Measurements from ENCODE around the gene SNRPB. TPM values are rescaled to one million over a fixed set of nuclear protein-coding genes. Genes with fewer than 3 reads are reported as not detected.

Gene SNRPB
- polyA plus RNA-seq, 3 donors: 136 to 213 (median 183) TPM

GRCh38 chr20:2518558-2518957 lies 48.0 kb upstream of the SNRPB start:
- WGBS (ENCODE audit: insufficient coverage): 86% methylated on average over 2 of the region's 4 CpGs

DNA sequence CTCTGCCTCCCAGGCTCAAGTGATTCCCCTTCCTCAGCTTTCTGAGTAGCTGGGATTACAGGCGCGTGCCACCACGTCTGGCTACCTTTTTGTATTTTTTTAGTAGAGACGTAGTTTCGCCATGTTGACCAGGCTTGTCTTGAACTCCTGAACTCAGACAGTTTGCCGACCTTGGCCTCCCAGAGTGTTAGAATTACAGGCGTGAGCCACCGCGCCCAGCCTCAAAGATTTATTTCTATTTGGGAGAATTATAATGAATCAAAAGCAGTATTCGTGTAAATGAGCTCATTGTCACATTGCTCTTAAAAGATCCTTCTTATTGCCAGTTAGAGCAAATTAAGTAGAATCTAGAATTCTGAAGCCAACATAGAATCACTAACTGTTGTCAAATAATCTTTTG lies 47.5 kb upstream of the SNRPB start:
- Mint-ChIP-seq H3K27ac (no peak overlapping the region), H3K36me3 (no peaks in the 10 kb centered on the region), H3K9me3 (peaks cover 0 to 1% (median 0%) of the 10 kb centered on the region in 7 donors), H3K4me3 (no peak overlapping the region), H3K4me1 (peaks cover 12% of the 10 kb centered on the region), H3K27me3 (ENCODE audit: low read depth in 3 of 3) (peaks cover 11 to 16% (median 13%) of the 10 kb centered on the region in 3 donors)
- intact Hi-C loops (cut with micrococcal nuclease): no loop called here
- no peak for DNase-seq
- no peaks in the 10 kb centered on the region for H4K20me1 ChIP-seq (ENCODE audit: insufficient read depth, low read length)
- H3K4me1 ChIP-seq (ENCODE audit: control insufficient read depth in 1 of 2, insufficient read depth in 2 of 2, low read length in 2 of 2): peaks cover 5% of the 10 kb centered on the region in 2 donors
- H3K27ac ChIP-seq (ENCODE audit: low read depth in 1 of 2, low read length in 2 of 2): no peak overlapping the region
- H3K9ac ChIP-seq (ENCODE audit: insufficient read depth, low read length, poor library complexity, severe bottlenecking): no peak overlapping the region
- H3K4me3 ChIP-seq (replicated peaks in 1 of 3; ENCODE audit: low read depth in 2 of 3, low read length in 3 of 3): no peak overlapping the region
- 89% methylated on average over 9 of the region's 10 CpGs for WGBS (ENCODE audit: insufficient coverage)
- no peaks in the 10 kb centered on the region for H3K36me3 ChIP-seq (replicated peaks in 1 of 2; ENCODE audit: control insufficient read depth in 1 of 2, insufficient read depth in 2 of 2, low read length in 2 of 2)
- H3K79me2 ChIP-seq (ENCODE audit: insufficient read depth, low read length): no peaks in the 10 kb centered on the region
- H3K4me2 ChIP-seq (replicated peaks; ENCODE audit: extremely low read depth, low read length, poor library complexity, severe bottlenecking): no peak overlapping the region
- H3K9me3 ChIP-seq (replicated peaks in 1 of 2; ENCODE audit: control insufficient read depth in 1 of 2, insufficient read depth in 1 of 2, low read length in 2 of 2): no peaks in the 10 kb centered on the region
- peaks cover 3 to 9% of the 10 kb centered on the region in 2 donors for H3K27me3 ChIP-seq (ENCODE audit: control insufficient read depth in 2 of 2, insufficient read depth in 2 of 2, low read length in 2 of 2)
- H2AFZ ChIP-seq (ENCODE audit: insufficient read depth, low read depth, low read length, poor library complexity, severe bottlenecking): no peak overlapping the region
- TF ChIP-seq CTCF (IDR thresholded peaks at IDR 0.05): no peak

More at GRCh38 chr20:2518558-2518957, 48.0 kb upstream of the SNRPB start:
- H3K27ac Mint-ChIP-seq: no peak overlapping the region
- Histone ChIP-seq H3K9ac (ENCODE audit: insufficient read depth, low read length, poor library complexity, severe bottlenecking) (no peak overlapping the region), H4K20me1 (ENCODE audit: insufficient read depth, low read length) (no peaks in the 10 kb centered on the region), H3K4me1 (ENCODE audit: control insufficient read depth in 1 of 2, insufficient read depth in 2 of 2, low read length in 2 of 2) (peaks cover 5% of the 10 kb centered on the region in 2 donors), H3K79me2 (ENCODE audit: insufficient read depth, low read length) (no peaks in the 10 kb centered on the region), H3K4me2 (replicated peaks; ENCODE audit: extremely low read depth, low read length, poor library complexity, severe bottlenecking) (no peak overlapping the region), H3K9me3 (replicated peaks in 1 of 2; ENCODE audit: control insufficient read depth in 1 of 2, insufficient read depth in 1 of 2, low read length in 2 of 2) (no peaks in the 10 kb centered on the region), H3K27ac (ENCODE audit: low read depth in 1 of 2, low read length in 2 of 2) (no peak overlapping the region), H3K36me3 (replicated peaks in 1 of 2; ENCODE audit: control insufficient read depth in 1 of 2, insufficient read depth in 2 of 2, low read length in 2 of 2) (no peaks in the 10 kb centered on the region), H3K27me3 (ENCODE audit: control insufficient read depth in 2 of 2, insufficient read depth in 2 of 2, low read length in 2 of 2) (peaks cover under 1 to 5% of the 10 kb centered on the region in 2 donors), H2AFZ (ENCODE audit: insufficient read depth, low read depth, low read length, poor library complexity, severe bottlenecking) (no peak overlapping the region), H3K4me3 (replicated peaks in 1 of 3; ENCODE audit: low read depth in 2 of 3, low read length in 3 of 3) (no peak overlapping the region)
- no peak for DNase-seq
- H3K4me3 Mint-ChIP-seq: no peak overlapping the region
- no peaks in the 10 kb centered on the region for H3K36me3 Mint-ChIP-seq
- intact Hi-C loops (cut with micrococcal nuclease): no loop called here
- peaks cover 11 to 17% (median 16%) of the 10 kb centered on the region in 3 donors for H3K27me3 Mint-ChIP-seq (ENCODE audit: low read depth in 3 of 3)
- H3K9me3 Mint-ChIP-seq: peaks cover 0 to 1% (median 0%) of the 10 kb centered on the region in 7 donors
- no peak for TF ChIP-seq CTCF (IDR thresholded peaks at IDR 0.05)
- H3K4me1 Mint-ChIP-seq: peaks cover 12% of the 10 kb centered on the region

All from CD14-positive monocyte (primary cell).